Panc1 (cell line): ENCODE results near the gene PDPK1. TPM values are rescaled to one million over a fixed set of nuclear protein-coding genes. Genes with fewer than 3 reads are reported as not detected.
A peak's percentile ranks its signal among the peaks of the same experiment; 100 is the strongest.
"Not testable (repeated sequence)": the region's sequence is repeated elsewhere in the genome, so short reads cannot be mapped to it uniquely, and the experiment has no call there.

Experiments
- ATAC-seq: fragments of 200-7000 bp; cut with Tn5 transposase; 2 replicates; pipeline ENCODE4 v1.9.1; 2020; ENCODE audit warnings: mild to moderate bottlenecking, moderate library complexity
- BruUV-seq: library from RNA; stranded (reverse); fragments of 400-500 nt; replicated peaks from 2 replicates; lab custom pipeline; 2021; lab: Mats Ljungman, UMichigan
- CTCF ChIA-PET: fragments of 300-600 bp; sonication (Branson Sonifier 250); formaldehyde crosslinking; loops from one replicate; lab custom pipeline; 2022; ENCODE audit warnings: antibody characterized with exemption; lab: Charles Lee
- POLR2A ChIA-PET: fragments of 300-600 bp; sonication (Branson Sonifier 250); formaldehyde crosslinking; loops from one replicate; lab custom pipeline; 2022; ENCODE audit warnings: antibody characterized with exemption; lab: Charles Lee
- DNase-seq: peaks from one replicate; pipeline ENCODE4 v3.0.0-alpha.2; 2010; ENCODE audit warnings: low read depth, low spot score
- H3K27ac ChIP-seq: 2 replicates; pipeline ENCODE4 v1.5.1; 2011; ENCODE audit warnings: mild to moderate bottlenecking, low read length, inconsistent platforms
- H3K27me3 ChIP-seq: fragments of 200-500 bp; sonication (Bioruptor generic); 2 replicates; pipeline ENCODE4 v1.6.0; 2014; ENCODE audit warnings: low read length, inconsistent platforms; ENCODE audit not compliant: control insufficient read depth, insufficient read depth
- H3K36me3 ChIP-seq: fragments of 200-500 bp; sonication (Bioruptor generic); 2 replicates; pipeline ENCODE4 v1.5.1; 2014; ENCODE audit warnings: inconsistent platforms, mild to moderate bottlenecking, low read length, moderate library complexity; ENCODE audit not compliant: control insufficient read depth, insufficient read depth
- H3K4me1 ChIP-seq: 2 replicates; pipeline ENCODE4 v1.5.1; 2011; ENCODE audit warnings: inconsistent platforms, mild to moderate bottlenecking, low read length, moderate library complexity; ENCODE audit not compliant: control insufficient read depth, insufficient read depth
- H3K4me3 ChIP-seq, 2 experiments: 2 replicates each; pipeline ENCODE4 v1.5.1; 2011 to 2012; ENCODE audit warnings: low read depth in 2 of 2, low read length in 2 of 2, mild to moderate bottlenecking in 2 of 2, inconsistent platforms in 1 of 2, moderate library complexity in 1 of 2
- H3K9me3 ChIP-seq: fragments of 200-500 bp; sonication (Bioruptor generic); 2 replicates; pipeline ENCODE4 v1.5.1; 2014; ENCODE audit warnings: low read depth, mild to moderate bottlenecking, inconsistent platforms, low read length, moderate library complexity; ENCODE audit not compliant: control insufficient read depth, insufficient read depth
- in situ Hi-C: cut with HindIII; loops from 2 replicates; pipeline ENCODE4 v1.10.0; 2016; ENCODE audit warnings: low sequenced_read_pairs, low pct_unique_long_range_greater_than_20kb
- intact Hi-C: fragments of 100-400 bp; cut with micrococcal nuclease; formaldehyde crosslinking; loops from one replicate; pipeline ENCODE4 v1.10.0; 2022; ENCODE audit not compliant: unreplicated experiment
- total RNA-seq: library from RNA; stranded (reverse); gene quantifications from one replicate; pipeline ENCODE4 v1.2.1, GENCODE V29; 2021; ENCODE audit not compliant: unreplicated experiment

Gene PDPK1
- total RNA-seq, 1 experiment from 2014 or later: 43.2 TPM

GRCh38 chr16:2627075-2627474 lies 89.3 kb downstream of the PDPK1 start:
- H3K9me3 ChIP-seq, CTCF ChIA-PET, H3K4me3 ChIP-seq, in situ Hi-C loops, POLR2A ChIA-PET, BruUV-seq, H3K36me3 ChIP-seq, H3K27ac ChIP-seq, H3K4me1 ChIP-seq, intact Hi-C loops, DNase-seq, ATAC-seq, H3K27me3 ChIP-seq: not testable (repeated sequence)

GRCh38 chr16:2631203-2631602 lies 93.4 kb downstream of the PDPK1 start:
- DNase-seq, in situ Hi-C loops, H3K4me3 ChIP-seq, H3K27me3 ChIP-seq, POLR2A ChIA-PET, H3K27ac ChIP-seq, intact Hi-C loops, H3K9me3 ChIP-seq, H3K4me1 ChIP-seq, H3K36me3 ChIP-seq, ATAC-seq, CTCF ChIA-PET, BruUV-seq: not testable (repeated sequence)

- CTCF ChIA-PET: not testable (repeated sequence)
Measured at GRCh38 chr16:2632291-2632690, 94.5 kb downstream of the PDPK1 start.

GRCh38 chr16:2639071-2639721 lies 101.4 kb downstream of the PDPK1 start:
- CTCF ChIA-PET, DNase-seq, POLR2A ChIA-PET, H3K27ac ChIP-seq, H3K9me3 ChIP-seq, H3K4me1 ChIP-seq, H3K36me3 ChIP-seq, H3K4me3 ChIP-seq, intact Hi-C loops, in situ Hi-C loops, H3K27me3 ChIP-seq, BruUV-seq: not testable (repeated sequence)
- peak; percentile 59 for ATAC-seq

More at GRCh38 chr16:2632291-2632690, 94.5 kb downstream of the PDPK1 start:
- POLR2A ChIA-PET, H3K4me3 ChIP-seq, H3K4me1 ChIP-seq, BruUV-seq, DNase-seq, H3K9me3 ChIP-seq, H3K36me3 ChIP-seq, in situ Hi-C loops, H3K27me3 ChIP-seq, ATAC-seq, H3K27ac ChIP-seq, intact Hi-C loops: not testable (repeated sequence)

GRCh38 chr16:2639722-2640072 lies 101.9 kb downstream of the PDPK1 start:
- H3K36me3 ChIP-seq, ATAC-seq, intact Hi-C loops, in situ Hi-C loops, H3K4me3 ChIP-seq, DNase-seq, H3K27me3 ChIP-seq, H3K27ac ChIP-seq, POLR2A ChIA-PET, H3K9me3 ChIP-seq, BruUV-seq, CTCF ChIA-PET, H3K4me1 ChIP-seq: not testable (repeated sequence)

GRCh38 chr16:2642561-2642960 lies 104.7 kb downstream of the PDPK1 start:
- DNase-seq, BruUV-seq, H3K4me3 ChIP-seq, H3K36me3 ChIP-seq, ATAC-seq, intact Hi-C loops, H3K9me3 ChIP-seq, H3K27me3 ChIP-seq, H3K27ac ChIP-seq, H3K4me1 ChIP-seq, in situ Hi-C loops, POLR2A ChIA-PET, CTCF ChIA-PET: not testable (repeated sequence)

- ATAC-seq, H3K9me3 ChIP-seq, H3K27me3 ChIP-seq, CTCF ChIA-PET, DNase-seq, H3K4me3 ChIP-seq, H3K36me3 ChIP-seq, intact Hi-C loops, BruUV-seq, POLR2A ChIA-PET, H3K27ac ChIP-seq, H3K4me1 ChIP-seq, in situ Hi-C loops: not testable (repeated sequence)
Measured at GRCh38 chr16:2644754-2645453, 107.1 kb downstream of the PDPK1 start.
